Sigmoid colon (tissue), 3 donors: Measurements from ENCODE around the gene ALB.

Source experiments
- CTCF ChIP-seq, 4 experiments: fragments of 450-650 bp in 3 of 4; fragments of 200-600 bp in 1 of 4; IDR thresholded peaks; one replicate each; pipeline ENCODE4 v1.5.1; 2016 to 2019; ENCODE audit warnings: antibody characterized with exemption in 4 of 4, mild to moderate bottlenecking in 3 of 4, moderate library complexity in 2 of 4
- POLR2A ChIP-seq, 2 donors: fragments of 450-650 bp; IDR thresholded peaks; one replicate each; pipeline ENCODE4 v1.6.1; 2016; ENCODE audit warnings: antibody characterized with exemption in 2 of 2, mild to moderate bottlenecking in 2 of 2, moderate library complexity in 2 of 2

GRCh38 chr4:73426666-73427065 is 22.6 kb downstream of the ALB start:
- TF ChIP-seq CTCF (IDR thresholded peaks at IDR 0.05) (no peak), POLR2A (IDR thresholded peaks at IDR 0.05) (no peak)
